Esophagus squamous epithelium (tissue), 5 donors: Measurements from ENCODE around the gene PAPPA. TPM values are rescaled to one million over a fixed set of nuclear protein-coding genes. Genes with fewer than 3 reads are reported as not detected.

Experiments
- DNase-seq: peaks from one replicate; lab custom pipeline; 2025; lab: John Stamatoyannopoulos, UW
- H3K27ac ChIP-seq, 4 donors: fragments of 200-600 bp; sonication (generic); one replicate each; pipeline ENCODE4 v1.5.1; 2016 to 2019; ENCODE audit warnings: mild to moderate bottlenecking in 1 of 4
- H3K27me3 ChIP-seq, 4 donors: fragments of 200-600 bp; sonication (generic); 1 replicate in 3 of 4; 2 replicates in 1 of 4; pipeline versions ENCODE4 v1.5.1 to v1.6.0; 2017 to 2021; ENCODE audit warnings: antibody characterized with exemption in 1 of 4
- H3K36me3 ChIP-seq, 3 donors: fragments of 200-600 bp; sonication (generic); one replicate each; pipeline ENCODE4 v1.5.1; 2016 to 2019
- H3K4me1 ChIP-seq, 3 donors: fragments of 200-600 bp; sonication (generic); one replicate each; pipeline ENCODE4 v1.5.1; 2017 to 2019
- H3K4me3 ChIP-seq, 4 donors: fragments of 200-600 bp; sonication (generic); 1 replicate in 3 of 4; 2 replicates in 1 of 4; pipeline ENCODE4 v1.5.1; 2016 to 2019; ENCODE audit warnings: mild to moderate bottlenecking in 2 of 4, moderate library complexity in 1 of 4
- H3K9me3 ChIP-seq, 3 donors: fragments of 200-600 bp; sonication (generic); one replicate each; pipeline ENCODE4 v1.5.1; 2016 to 2019
- POLR2A ChIP-seq, 4 donors: fragments of 450-650 bp; IDR thresholded peaks; one replicate each; pipeline ENCODE4 v1.6.1; 2017; ENCODE audit warnings: antibody characterized with exemption in 4 of 4, mild to moderate bottlenecking in 4 of 4, moderate library complexity in 3 of 4
- WGBS, 2 donors: methylation state at CpG; one replicate each; pipeline ENCODE4 v1.1.5; 2018; 5-methylcytosine and 5-hydroxymethylcytosine counted together
- intact Hi-C: fragments of 100-400 bp; cut with DNase I; formaldehyde crosslinking; loops from one replicate; pipeline ENCODE4 v1.15.0; 2022
- total RNA-seq, 4 donors: library from RNA; depleted of rRNA; stranded (reverse); fragments of >200 nt; gene quantifications; one replicate each; pipeline ENCODE4 v1.1.0, GENCODE V29; 2016
- TF ChIP-seq, protein P1 (sequence below), 6 experiments: fragments of 450-650 bp in 4 of 6; fragments of 200-600 bp in 2 of 6; sonication (generic) in 2 of 6; IDR thresholded peaks; one replicate each; pipeline ENCODE4 v1.5.1; 2016 to 2019; ENCODE audit warnings: antibody characterized with exemption in 6 of 6, mild to moderate bottlenecking in 4 of 6, moderate library complexity in 4 of 6
- donor health status: DM: yes; HTN: yes; CAD: no.

The PAPPA gene
- total RNA-seq, 4 donors from 2014 or later: 8.3 to 13.7 (median 11.4) TPM

DNA sequence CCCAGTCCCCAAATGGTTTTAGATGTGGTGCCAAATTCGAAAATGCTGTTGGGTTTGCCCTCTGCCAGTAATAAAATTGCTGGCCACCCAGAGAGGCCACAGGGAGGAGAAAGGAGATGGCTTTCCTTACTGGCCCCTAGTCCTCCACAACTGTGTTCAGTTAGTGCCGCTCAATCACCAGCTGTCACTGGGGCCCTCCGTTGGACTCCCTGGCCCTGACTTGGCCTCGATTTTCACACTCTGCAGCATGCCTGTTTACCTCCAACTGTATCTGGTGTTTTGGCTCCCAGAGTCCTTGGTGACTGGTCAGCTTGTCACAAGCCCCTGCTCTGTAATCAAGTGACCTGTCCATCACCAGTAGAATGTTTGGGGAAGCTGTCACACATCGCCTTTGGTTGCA is 97.8 kb downstream of the PAPPA start:
- 63 to 66% methylated on average over 5 of the region's 5 CpGs for WGBS, 2 donors
- Histone ChIP-seq H3K27me3 (no peaks in the 10 kb centered on the region), H3K27ac (no peak overlapping the region), H3K36me3 (no peaks in the 10 kb centered on the region), H3K4me3 (no peak overlapping the region), H3K9me3 (no peaks in the 10 kb centered on the region), H3K4me1 (no peaks in the 10 kb centered on the region)
- TF ChIP-seq, protein P1, sequence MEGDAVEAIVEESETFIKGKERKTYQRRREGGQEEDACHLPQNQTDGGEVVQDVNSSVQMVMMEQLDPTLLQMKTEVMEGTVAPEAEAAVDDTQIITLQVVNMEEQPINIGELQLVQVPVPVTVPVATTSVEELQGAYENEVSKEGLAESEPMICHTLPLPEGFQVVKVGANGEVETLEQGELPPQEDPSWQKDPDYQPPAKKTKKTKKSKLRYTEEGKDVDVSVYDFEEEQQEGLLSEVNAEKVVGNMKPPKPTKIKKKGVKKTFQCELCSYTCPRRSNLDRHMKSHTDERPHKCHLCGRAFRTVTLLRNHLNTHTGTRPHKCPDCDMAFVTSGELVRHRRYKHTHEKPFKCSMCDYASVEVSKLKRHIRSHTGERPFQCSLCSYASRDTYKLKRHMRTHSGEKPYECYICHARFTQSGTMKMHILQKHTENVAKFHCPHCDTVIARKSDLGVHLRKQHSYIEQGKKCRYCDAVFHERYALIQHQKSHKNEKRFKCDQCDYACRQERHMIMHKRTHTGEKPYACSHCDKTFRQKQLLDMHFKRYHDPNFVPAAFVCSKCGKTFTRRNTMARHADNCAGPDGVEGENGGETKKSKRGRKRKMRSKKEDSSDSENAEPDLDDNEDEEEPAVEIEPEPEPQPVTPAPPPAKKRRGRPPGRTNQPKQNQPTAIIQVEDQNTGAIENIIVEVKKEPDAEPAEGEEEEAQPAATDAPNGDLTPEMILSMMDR (IDR thresholded peaks at IDR 0.05): no peak
- no peak for TF ChIP-seq POLR2A (IDR thresholded peaks at IDR 0.05)
- intact Hi-C loops: no loop called here
- DNase-seq: no peak

DNA sequence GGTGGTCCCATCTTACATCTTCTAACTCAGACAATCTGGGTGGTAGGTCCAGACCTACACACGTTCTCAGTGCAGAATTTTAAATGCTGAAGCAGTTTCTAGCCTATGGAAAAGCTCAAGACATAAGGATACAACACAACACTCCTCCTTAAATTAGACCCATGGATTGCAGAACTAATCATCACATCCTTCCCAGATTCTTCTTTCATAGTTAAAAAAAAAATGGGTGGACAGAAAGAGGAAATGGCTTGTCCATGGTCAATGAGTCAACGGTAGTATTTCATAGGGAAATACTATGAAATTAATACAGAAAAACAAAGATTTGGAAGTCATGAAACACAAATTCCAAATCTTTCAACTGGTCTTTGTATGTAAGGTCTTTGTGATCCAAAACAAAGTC is 106.9 kb downstream of the PAPPA start:
- Histone ChIP-seq H3K36me3 (no peaks in the 10 kb centered on the region), H3K9me3 (no peaks in the 10 kb centered on the region), H3K4me3 (no peak overlapping the region), H3K27me3 (no peaks in the 10 kb centered on the region), H3K27ac (no peak overlapping the region), H3K4me1 (no peaks in the 10 kb centered on the region)
- intact Hi-C loops: no loop called here
- WGBS, 2 donors: 71 to 83% methylated on average over 2 of the region's 2 CpGs
- TF ChIP-seq, protein P1 (IDR thresholded peaks at IDR 0.05): no peak
- TF ChIP-seq POLR2A (IDR thresholded peaks at IDR 0.05): no peak
- DNase-seq: no peak

DNA sequence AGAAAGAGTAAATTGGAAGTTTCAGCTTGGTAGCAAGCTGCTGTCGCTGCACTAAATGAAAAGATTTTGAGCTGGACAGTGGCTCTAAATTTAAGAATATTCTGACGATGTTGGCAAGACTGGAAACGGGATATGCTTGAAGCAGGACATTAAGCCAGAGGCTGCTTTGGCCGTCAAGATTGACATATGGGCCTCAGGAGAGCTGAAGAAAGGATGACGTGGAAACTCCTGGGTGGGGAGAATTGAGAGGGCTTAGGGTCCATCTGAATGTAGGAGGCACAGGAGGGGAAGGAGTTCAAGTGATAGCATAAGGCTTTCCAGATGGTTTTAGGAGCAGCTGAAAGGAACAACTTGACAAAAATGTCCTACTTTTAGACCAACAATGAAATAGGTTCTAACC is 108.9 kb downstream of the PAPPA start:
- TF ChIP-seq POLR2A (IDR thresholded peaks at IDR 0.05): no peak
- TF ChIP-seq, protein P1 (IDR thresholded peaks at IDR 0.05): no peak
- Histone ChIP-seq H3K9me3 (no peaks in the 10 kb centered on the region), H3K27me3 (no peaks in the 10 kb centered on the region), H3K4me1 (no peaks in the 10 kb centered on the region), H3K4me3 (no peak overlapping the region), H3K27ac (no peak overlapping the region), H3K36me3 (no peaks in the 10 kb centered on the region)
- 65 to 73% methylated on average over 5 of the region's 5 CpGs for WGBS, 2 donors
- intact Hi-C loops: no loop called here
- no peak for DNase-seq

DNA sequence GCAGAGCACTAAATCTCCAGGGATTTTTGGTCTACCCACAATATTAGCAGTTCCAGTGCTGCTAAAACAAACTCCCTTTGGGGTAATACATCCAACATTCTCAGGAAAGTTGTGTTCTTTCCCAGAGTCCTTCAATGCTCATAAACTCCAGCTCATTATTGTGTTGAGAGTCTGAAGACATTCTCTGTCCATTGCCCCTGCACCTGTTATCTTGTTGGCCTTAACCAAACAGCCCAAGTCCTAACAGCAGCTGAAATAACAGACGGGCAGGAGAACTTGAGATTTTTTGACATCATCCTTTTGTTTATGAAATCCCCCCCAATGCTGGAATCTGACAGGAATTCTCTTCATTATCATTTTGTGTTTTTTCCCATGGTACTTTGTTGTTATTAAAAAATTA is 110.8 kb downstream of the PAPPA start:
- H3K4me1 ChIP-seq: no peaks in the 10 kb centered on the region
- DNase-seq: no peak
- H3K27ac ChIP-seq: no peak overlapping the region
- H3K27me3 ChIP-seq: no peaks in the 10 kb centered on the region
- no peaks in the 10 kb centered on the region for H3K9me3 ChIP-seq
- intact Hi-C loops: no loop called here
- no peaks in the 10 kb centered on the region for H3K36me3 ChIP-seq
- WGBS, 2 donors: 79 to 80% methylated on average over 1 of the region's 1 CpG
- H3K4me3 ChIP-seq: no peak overlapping the region
- TF ChIP-seq, protein P1 (IDR thresholded peaks at IDR 0.05): no peak
- no peak for TF ChIP-seq POLR2A (IDR thresholded peaks at IDR 0.05)

DNA sequence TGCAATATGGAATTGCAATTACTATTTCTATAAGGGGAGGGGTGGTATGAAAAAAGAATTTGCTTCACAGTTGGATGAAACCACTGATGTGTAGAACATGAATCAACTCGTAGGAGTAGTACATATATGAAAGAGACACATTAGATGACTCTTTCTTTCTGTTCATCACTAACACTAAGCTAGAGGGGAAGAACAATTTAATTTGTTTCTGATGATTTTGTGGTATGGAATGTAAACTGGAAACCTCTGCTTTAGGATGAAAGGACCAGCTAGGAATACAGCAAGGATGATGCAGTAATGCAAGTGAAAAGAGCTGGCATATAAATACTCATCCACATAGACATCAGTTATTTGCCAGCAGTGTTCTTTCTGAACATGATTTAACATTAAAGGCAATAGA is 113.4 kb downstream of the PAPPA start:
- Histone ChIP-seq H3K27me3 (no peaks in the 10 kb centered on the region), H3K4me1 (no peaks in the 10 kb centered on the region), H3K4me3 (no peak overlapping the region), H3K36me3 (peaks cover 0 to 8% (median 0%) of the 10 kb centered on the region in 3 donors), H3K27ac (no peak overlapping the region), H3K9me3 (no peaks in the 10 kb centered on the region)
- DNase-seq: no peak
- no peak for TF ChIP-seq POLR2A (IDR thresholded peaks at IDR 0.05)
- TF ChIP-seq, protein P1 (IDR thresholded peaks at IDR 0.05): no peak
- intact Hi-C loops: no loop called here
- WGBS, 2 donors: 19 to 39% methylated on average over 1 of the region's 1 CpG
